Activated naive CD8-positive, alpha-beta T cell (primary cell): ENCODE measurements around the gene ADCY2.

Experiments
- H3K27ac Mint-ChIP-seq: one replicate; pipeline ENCODE4 v1.8.0; 2021; ENCODE audit warnings: mixed read lengths
- H3K27me3 Mint-ChIP-seq: one replicate; pipeline ENCODE4 v1.8.0; 2021; ENCODE audit warnings: mixed read lengths
- H3K36me3 Mint-ChIP-seq: one replicate; pipeline ENCODE4 v1.8.0; 2021; ENCODE audit warnings: mixed read lengths
- H3K4me1 Mint-ChIP-seq: one replicate; pipeline ENCODE4 v1.8.0; 2021; ENCODE audit warnings: low read depth, mixed read lengths
- H3K4me3 Mint-ChIP-seq: one replicate; pipeline ENCODE4 v1.8.0; 2021; ENCODE audit warnings: mild to moderate bottlenecking, mixed read lengths
- H3K9me3 Mint-ChIP-seq: one replicate; pipeline ENCODE4 v1.8.0; 2021; ENCODE audit warnings: low read depth, mixed read lengths

ADCY2 gene

DNA sequence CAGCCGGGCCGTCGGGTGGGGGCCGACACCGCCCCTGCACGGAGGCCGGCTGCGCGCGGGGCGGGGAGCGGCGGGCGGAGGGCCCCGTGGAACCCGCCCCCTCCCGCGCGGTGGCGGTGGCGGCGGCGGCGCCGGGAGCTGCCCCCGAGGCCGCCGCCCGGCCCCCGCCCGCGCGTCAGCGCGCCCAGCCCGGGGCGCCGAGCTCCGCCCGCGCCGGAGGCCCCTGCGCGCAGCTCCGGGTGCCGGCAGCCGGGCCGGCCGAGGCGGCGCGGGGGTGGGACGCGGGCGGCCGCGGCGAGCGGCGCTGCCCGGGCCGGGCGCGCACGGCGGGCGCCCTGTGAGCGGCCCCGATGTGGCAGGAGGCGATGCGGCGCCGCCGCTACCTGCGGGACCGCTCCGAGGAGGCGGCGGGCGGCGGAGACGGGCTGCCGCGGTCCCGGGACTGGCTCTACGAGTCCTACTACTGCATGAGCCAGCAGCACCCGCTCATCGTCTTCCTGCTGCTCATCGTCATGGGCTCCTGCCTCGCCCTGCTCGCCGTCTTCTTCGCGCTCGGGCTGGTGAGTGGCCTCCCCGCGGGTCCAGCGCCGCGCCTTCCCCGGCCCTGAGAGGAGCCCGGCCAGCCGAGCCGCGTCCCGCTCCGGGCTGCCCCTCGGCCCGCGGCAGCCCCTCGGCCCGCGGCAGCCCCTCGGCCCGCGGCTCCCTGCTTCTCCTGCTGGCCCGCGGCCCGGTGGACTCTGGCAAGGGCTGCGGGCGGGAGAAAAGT, at the start of gene ADCY2:
ADCY2 (plus strand) TSS at position 192 of the 766 bp plus-strand sequence; CDS start at position 351, 159 bp downstream.
- Mint-ChIP-seq H3K27ac (no peak within 1 kb of the TSS), H3K9me3 (no peaks in the 10 kb centered on the region), H3K27me3 (peaks cover 25% of the 10 kb centered on the region)

DNA sequence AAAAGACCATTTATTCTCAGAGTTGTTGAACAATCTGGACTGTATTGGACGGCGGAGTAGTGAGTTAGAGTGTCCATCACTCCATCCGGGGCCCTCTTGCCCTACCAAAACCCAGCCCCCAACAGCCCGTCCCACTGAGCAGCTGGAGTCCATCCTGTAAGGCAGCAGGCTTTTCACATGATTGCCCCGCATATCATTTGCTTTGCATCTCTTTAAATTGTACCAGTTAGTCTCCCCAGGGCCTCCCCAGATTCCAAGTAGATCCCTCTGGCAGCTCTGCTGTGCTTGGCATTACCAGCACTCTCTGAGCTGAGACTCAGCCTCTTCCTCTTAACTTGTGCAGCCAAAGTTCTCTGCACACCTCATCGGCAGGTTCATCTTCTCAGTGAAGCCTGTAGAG, 48.6 kb upstream of the ADCY2 start:
- H3K4me1 Mint-ChIP-seq = no peaks in the 10 kb centered on the region
- H3K27ac Mint-ChIP-seq = no peak overlapping the region
- H3K27me3 Mint-ChIP-seq = peaks cover 3% of the 10 kb centered on the region
- no peaks in the 10 kb centered on the region for H3K36me3 Mint-ChIP-seq
- H3K9me3 Mint-ChIP-seq = peaks cover 2% of the 10 kb centered on the region
- H3K4me3 Mint-ChIP-seq = no peak overlapping the region

More for the DNA sequence above, at the start of gene ADCY2:
- Mint-ChIP-seq H3K4me1 (peaks cover 5% of the 10 kb centered on the region), H3K4me3 (peak within 1 kb of the TSS; percentile 56), H3K36me3 (no peaks in the 10 kb centered on the region)

DNA sequence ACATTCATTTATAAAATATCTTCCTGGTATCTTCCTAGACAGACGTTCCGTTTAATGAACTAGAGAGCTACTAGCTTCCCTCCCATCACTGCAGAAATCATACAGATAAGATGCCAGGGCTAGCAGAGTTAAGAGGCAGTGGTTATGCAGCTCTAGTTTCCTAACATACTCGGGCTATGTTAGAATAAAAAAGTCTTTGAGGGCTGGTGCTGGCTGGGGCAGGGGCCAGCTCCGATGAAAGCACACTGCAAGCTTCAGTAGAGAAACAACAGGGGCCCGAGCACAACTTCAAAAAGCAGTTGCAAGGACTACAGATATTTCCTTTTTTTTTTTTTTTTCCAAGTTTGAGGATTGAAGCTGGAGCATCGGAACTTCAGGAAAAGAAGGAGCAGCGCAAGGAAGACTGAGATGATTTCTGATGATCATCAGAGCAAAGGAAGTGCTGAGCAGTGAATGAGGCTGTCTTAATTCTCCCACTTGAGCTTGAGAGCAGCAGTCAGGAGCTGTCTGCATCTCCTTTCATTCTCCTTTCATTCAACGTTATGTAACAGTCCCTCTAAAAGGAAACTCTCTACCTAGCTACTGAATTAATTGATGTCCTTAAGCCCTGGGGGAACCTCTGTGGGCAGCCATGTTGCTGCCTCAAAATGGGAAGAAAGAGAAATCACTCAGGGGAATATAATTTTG, 47.6 kb upstream of the ADCY2 start:
- Mint-ChIP-seq H3K27me3 (peaks cover 3% of the 10 kb centered on the region), H3K4me3 (no peak overlapping the region), H3K27ac (no peak overlapping the region), H3K36me3 (no peaks in the 10 kb centered on the region), H3K9me3 (no peaks in the 10 kb centered on the region), H3K4me1 (no peaks in the 10 kb centered on the region)

DNA sequence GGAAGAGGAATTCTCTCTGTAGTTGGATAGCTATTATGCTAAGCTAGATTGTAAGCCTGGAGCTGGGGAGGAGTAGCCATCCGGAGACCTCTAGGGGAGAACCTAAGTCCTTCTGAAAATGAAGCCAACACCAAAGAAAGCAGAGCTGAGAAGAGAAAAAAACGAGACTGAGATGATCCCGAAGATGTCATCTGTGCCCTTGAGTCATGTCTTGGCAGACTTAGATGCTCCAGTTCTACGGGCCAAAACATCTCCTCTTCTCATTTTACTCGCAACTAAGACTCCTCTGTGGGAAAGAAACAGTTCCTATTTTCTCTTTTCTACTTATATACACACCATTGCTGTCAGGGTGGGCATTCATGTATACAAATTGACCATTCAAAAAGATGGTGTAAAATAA, 34.3 kb upstream of the ADCY2 start:
- Mint-ChIP-seq H3K27ac (no peak overlapping the region), H3K4me3 (no peak overlapping the region), H3K27me3 (peaks cover 7% of the 10 kb centered on the region), H3K4me1 (no peaks in the 10 kb centered on the region), H3K9me3 (peaks cover 8% of the 10 kb centered on the region), H3K36me3 (no peaks in the 10 kb centered on the region)

DNA sequence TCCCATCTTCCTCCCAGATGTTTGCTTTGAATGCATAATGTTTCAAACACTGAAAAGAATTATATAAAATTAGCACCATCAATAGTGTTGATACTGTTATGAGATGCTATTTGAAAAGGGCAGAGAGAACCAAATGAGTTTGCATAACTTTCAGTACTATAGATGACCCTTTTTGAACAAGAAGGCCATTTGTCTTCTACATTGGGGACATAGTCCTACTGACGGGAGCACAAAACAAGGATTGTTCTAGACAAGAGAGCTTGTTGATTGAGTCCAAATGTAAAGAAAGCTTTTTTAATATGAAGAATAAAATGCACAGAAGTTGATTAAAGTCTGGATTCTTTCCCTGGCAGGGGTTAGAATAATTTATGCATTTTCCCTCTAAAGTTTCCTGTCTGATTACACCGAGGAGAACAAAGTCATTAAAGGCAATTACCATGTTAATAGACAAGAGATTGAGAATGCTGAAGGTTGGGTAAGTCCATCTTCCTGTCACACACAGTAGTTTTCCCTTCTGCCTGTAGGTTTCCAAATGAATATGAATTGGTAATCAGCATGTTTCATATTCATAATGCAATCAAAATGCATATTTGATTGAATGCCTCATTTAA, 32.8 kb upstream of the ADCY2 start:
- Mint-ChIP-seq H3K27ac (no peak overlapping the region), H3K9me3 (peaks cover 9% of the 10 kb centered on the region), H3K4me3 (no peak overlapping the region), H3K36me3 (no peaks in the 10 kb centered on the region), H3K27me3 (peaks cover 4% of the 10 kb centered on the region), H3K4me1 (no peaks in the 10 kb centered on the region)

DNA sequence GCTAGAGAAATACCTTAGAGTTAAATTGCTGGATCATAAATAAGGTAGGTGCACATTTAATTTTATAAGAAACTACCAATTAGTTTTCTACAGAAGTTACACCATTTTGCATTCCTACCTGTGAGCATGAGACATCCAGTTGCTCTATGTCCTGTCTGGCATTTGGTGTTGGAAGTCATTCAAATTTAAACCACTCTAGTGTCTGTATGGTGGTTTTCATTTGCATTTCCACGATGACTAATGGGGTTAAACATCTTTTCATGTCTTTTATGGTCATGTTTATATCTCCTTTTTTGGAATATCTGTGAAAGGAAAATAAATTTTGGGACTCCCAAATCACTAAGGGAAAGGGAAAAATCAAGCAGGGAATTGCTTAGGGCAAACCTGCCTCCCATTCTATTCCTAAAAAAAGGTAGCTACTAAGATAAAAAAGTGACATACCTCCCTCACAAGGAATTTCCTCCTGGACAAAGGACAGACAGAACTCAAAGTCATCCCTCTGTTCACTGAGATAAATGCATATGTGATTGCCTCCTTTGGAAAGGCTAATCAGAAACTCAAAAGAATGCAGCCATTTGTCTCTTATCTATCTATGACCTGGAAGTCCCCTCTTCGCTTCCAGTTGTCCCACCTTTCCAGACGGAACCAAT, 31.6 kb upstream of the ADCY2 start:
- Mint-ChIP-seq H3K4me1 (no peaks in the 10 kb centered on the region), H3K9me3 (peaks cover 13% of the 10 kb centered on the region), H3K27me3 (peaks cover 3% of the 10 kb centered on the region), H3K36me3 (no peaks in the 10 kb centered on the region), H3K27ac (no peak overlapping the region), H3K4me3 (no peak overlapping the region)

DNA sequence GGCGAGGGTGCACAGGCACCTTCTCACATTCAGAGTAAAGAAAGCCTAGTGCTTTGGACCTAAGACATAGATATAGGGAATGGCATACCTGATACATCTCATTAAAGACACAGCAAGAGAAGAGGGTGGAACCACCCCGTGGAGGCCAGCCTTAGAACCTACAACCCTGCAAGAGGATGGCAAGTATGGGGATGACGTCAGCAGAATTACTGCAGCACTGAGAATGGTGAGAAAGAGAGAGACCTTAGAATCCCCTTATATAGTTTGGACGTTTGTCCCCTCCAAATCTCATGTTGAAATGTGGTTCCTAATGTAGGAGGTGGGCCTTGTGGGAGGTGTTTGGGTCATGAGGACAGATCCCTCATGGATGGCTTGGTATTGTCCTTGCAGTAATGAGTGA, 28.2 kb upstream of the ADCY2 start:
- Mint-ChIP-seq H3K4me1 (no peaks in the 10 kb centered on the region), H3K36me3 (no peaks in the 10 kb centered on the region), H3K27ac (no peak overlapping the region), H3K4me3 (no peak overlapping the region), H3K27me3 (peaks cover 3% of the 10 kb centered on the region), H3K9me3 (peaks cover 6% of the 10 kb centered on the region)

DNA sequence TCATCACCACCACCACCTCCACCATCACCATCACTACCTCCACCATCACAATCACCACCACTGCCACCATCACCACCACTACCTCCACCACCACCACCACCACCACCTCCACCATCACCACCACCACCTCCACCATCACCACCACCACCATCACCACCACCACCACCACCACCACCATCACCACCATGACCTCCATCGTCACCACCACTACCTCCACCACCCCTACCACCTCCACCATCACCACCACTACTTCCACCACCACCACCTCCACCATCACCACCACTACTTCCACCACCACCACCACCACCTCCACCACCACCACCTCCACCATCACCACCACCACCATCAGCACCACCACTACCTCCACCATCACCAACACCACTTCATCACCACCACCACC, 23.5 kb upstream of the ADCY2 start:
- Mint-ChIP-seq H3K27me3 (peaks cover 1% of the 10 kb centered on the region), H3K36me3 (no peaks in the 10 kb centered on the region), H3K27ac (no peak overlapping the region), H3K4me3 (no peak overlapping the region), H3K4me1 (no peaks in the 10 kb centered on the region), H3K9me3 (peaks cover 6% of the 10 kb centered on the region)

DNA sequence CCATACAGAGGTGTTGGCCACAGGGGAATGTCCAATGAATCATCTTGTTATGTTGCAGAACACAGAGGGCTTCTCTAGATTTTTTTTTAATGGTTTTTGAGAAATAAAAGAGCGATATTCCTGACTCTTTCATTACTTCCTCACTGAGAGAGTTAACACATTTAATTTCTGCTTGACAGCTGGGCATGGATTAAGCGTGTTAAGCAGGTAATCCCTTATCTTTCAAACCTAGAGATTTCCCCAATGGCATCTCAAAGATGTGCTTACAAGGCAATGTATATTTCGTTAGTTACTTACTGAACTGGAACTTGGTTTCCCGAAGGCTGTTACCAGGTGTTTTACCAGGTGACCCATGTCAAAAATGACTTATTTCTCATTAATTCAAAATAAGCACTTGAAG, 21.8 kb upstream of the ADCY2 start:
- no peaks in the 10 kb centered on the region for H3K27me3 Mint-ChIP-seq
- H3K9me3 Mint-ChIP-seq = no peaks in the 10 kb centered on the region
- no peak overlapping the region for H3K27ac Mint-ChIP-seq
- no peak overlapping the region for H3K4me3 Mint-ChIP-seq
- H3K36me3 Mint-ChIP-seq = no peaks in the 10 kb centered on the region
- H3K4me1 Mint-ChIP-seq = no peaks in the 10 kb centered on the region

DNA sequence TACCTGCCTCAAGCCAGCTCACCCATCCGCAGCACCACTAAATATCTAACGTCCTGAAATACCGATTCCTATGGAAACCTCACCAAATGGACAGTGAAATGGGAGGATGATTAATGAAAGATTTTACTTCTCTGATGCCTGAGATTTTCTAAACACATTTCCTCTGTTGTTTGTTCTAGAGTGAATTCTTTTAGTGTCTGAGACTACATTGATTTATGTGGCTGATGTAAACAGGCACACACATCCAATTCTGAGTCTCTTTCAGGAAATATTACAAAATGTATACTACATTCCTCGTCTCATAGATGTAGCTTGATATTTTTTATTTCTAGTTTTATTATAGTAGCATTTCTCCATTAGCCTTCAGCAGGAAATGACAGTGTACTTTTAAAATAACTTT, 20.5 kb upstream of the ADCY2 start:
- Mint-ChIP-seq H3K27me3 (no peaks in the 10 kb centered on the region), H3K4me3 (no peak overlapping the region), H3K36me3 (no peaks in the 10 kb centered on the region), H3K4me1 (no peaks in the 10 kb centered on the region), H3K9me3 (no peaks in the 10 kb centered on the region), H3K27ac (no peak overlapping the region)

DNA sequence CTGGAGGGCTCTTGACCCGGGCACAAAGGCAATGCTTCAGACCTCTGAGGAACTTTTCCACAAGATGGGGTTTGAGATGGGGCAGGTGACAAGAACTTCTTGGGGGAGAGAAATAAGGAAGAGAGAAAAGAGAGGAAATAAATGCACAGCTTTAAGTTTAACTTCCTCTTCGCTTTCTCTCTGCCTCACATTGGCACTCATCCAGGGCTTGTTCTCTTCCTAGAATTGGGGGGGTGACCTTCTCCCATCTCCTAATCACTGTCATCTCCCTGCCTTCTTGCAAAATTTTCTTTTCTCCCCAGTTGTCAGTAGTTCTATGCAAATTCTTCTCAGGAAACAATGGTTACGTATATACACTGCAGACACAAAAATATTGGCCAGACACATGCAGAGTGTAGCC, 19.1 kb upstream of the ADCY2 start:
- Mint-ChIP-seq H3K4me3 (no peak overlapping the region), H3K27ac (no peak overlapping the region), H3K4me1 (no peaks in the 10 kb centered on the region), H3K36me3 (no peaks in the 10 kb centered on the region), H3K27me3 (no peaks in the 10 kb centered on the region), H3K9me3 (no peaks in the 10 kb centered on the region)

DNA sequence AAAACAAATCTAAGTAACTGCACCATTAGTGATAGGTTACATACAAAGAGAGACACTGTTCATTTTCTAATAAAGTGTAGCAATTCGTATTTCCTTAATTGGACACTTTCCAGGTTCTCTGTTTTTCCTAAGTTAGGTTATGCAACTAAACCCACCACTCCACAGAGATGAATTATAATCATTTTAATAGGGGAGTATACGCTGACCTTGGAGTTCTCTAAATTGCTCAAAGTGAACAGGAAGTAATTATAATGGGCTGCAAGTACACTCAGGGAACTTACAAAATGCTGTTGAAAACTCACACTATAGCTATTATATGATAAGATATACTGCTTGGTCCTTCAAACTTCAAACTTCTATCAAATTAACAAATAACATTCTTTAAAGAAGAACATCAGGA, 18.2 kb upstream of the ADCY2 start:
- Mint-ChIP-seq H3K9me3 (no peaks in the 10 kb centered on the region), H3K27ac (no peak overlapping the region), H3K4me3 (no peak overlapping the region), H3K36me3 (no peaks in the 10 kb centered on the region), H3K4me1 (no peaks in the 10 kb centered on the region), H3K27me3 (no peaks in the 10 kb centered on the region)

DNA sequence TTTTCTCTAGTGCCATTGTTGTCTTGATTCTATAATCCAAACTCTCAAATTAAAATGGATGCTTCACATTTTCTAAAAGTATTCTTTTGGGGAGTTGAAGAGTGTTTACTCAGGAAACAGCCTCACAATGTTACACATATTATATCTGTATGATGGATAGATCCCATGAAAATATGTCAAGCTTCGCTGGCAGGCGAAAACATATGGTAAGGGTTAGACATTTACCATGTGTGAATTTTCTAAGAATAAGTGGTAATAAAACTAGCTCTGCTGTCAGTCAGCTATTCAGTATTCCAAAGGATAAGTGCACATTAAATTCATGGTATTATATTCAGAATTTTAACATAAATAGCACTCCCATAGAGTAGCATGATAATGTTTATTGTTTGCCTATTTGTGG, 13.3 kb upstream of the ADCY2 start:
- Mint-ChIP-seq H3K9me3 (no peaks in the 10 kb centered on the region), H3K4me1 (no peaks in the 10 kb centered on the region)

DNA sequence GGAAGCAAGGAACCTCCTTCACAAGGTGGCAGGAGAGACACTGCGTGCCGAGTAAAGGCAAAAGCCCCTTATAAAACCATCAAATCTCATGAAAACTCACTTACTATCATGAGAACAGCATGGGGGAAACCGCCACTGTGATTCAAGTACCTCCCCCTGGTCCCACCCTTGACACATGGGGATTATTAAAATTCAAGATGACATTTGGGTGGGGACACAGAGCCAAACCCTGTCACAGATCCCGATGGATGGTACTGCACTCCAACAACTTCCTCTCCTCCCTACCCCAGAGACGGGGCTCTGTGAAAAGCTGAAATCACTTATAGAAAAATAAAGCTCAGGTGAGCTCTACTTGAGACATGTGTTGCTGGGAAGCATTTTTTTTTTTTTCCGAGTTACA, 10.3 kb upstream of the ADCY2 start:
- Mint-ChIP-seq H3K4me1 (no peaks in the 10 kb centered on the region), H3K9me3 (no peaks in the 10 kb centered on the region), H3K36me3 (no peaks in the 10 kb centered on the region), H3K4me3 (no peak overlapping the region), H3K27ac (no peak overlapping the region), H3K27me3 (peaks cover 3% of the 10 kb centered on the region)

More for the DNA sequence above, 13.3 kb upstream of the ADCY2 start:
- Mint-ChIP-seq H3K27ac (no peak overlapping the region), H3K27me3 (peaks cover 3% of the 10 kb centered on the region), H3K36me3 (no peaks in the 10 kb centered on the region), H3K4me3 (no peak overlapping the region)

DNA sequence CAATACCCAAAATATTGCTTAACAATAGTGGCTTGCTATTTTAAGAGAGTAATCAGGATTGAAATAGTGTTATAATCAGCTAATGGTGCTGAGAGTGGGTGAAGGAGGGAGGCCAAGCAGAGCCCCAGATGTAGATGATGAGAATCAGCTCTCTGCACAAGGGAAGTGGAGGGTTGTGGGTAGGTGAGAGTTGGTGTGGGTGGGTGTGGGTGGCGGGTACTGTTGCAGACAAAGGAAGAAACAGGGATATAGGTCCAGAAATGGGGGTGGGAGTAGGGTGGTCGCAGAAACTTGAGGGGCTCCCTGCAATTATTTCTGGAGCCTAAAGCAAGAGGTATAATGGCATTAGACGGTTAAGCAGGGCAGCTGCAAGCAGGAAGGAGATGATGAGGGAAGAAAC, 7.4 kb upstream of the ADCY2 start:
- Mint-ChIP-seq H3K27ac (no peak overlapping the region), H3K27me3 (peaks cover 9% of the 10 kb centered on the region), H3K4me1 (no peaks in the 10 kb centered on the region), H3K9me3 (no peaks in the 10 kb centered on the region), H3K4me3 (no peak overlapping the region), H3K36me3 (no peaks in the 10 kb centered on the region)
